Glomerular visceral epithelial cell (primary cell): ENCODE data around the gene COL17A1.
A peak's percentile ranks its signal among the peaks of the same experiment; 100 is the strongest.

ENCODE experiments used
- DNase-seq: peaks from one replicate; pipeline ENCODE4 v3.0.0-alpha.2; 2016; ENCODE audit errors: extremely low spot score

COL17A1 gene

GRCh38 chr10:104085801-104086400, at the start of gene COL17A1:
COL17A1 (minus strand) TSS chr10:104085880; CDS start chr10:104080673, 5,207 bp downstream.
- DNase-seq: no peak

GRCh38 chr10:104130041-104130440, 44.4 kb upstream of the COL17A1 start:
- DNase-seq: no peak

GRCh38 chr10:104128214-104128613, 42.5 kb upstream of the COL17A1 start:
- no peak for DNase-seq

GRCh38 chr10:104127411-104127810, 41.7 kb upstream of the COL17A1 start:
- peak; percentile 31 for DNase-seq

GRCh38 chr10:104123397-104123796, 37.7 kb upstream of the COL17A1 start:
- DNase-seq: no peak

- DNase-seq: no peak
Observed at GRCh38 chr10:104122225-104123107, 36.8 kb upstream of the COL17A1 start.

GRCh38 chr10:104121485-104122224, 36.0 kb upstream of the COL17A1 start, which contains the start of gene SFR1:
SFR1 (plus strand) TSS chr10:104122171; CDS start chr10:104122184, 13 bp downstream.
- DNase-seq: peak; percentile 99

GRCh38 chr10:104120903-104121484, 35.3 kb upstream of the COL17A1 start:
- peak; percentile 95 for DNase-seq

- DNase-seq: no peak
Observed at GRCh38 chr10:104120512-104120902, 34.8 kb upstream of the COL17A1 start.

- no peak for DNase-seq
Observed at GRCh38 chr10:104119996-104120395, 34.3 kb upstream of the COL17A1 start.

GRCh38 chr10:104117839-104118323, 32.2 kb upstream of the COL17A1 start:
- DNase-seq: peak; percentile 66

GRCh38 chr10:104113376-104113956, 27.8 kb upstream of the COL17A1 start:
- no peak for DNase-seq

GRCh38 chr10:104109908-104110662, 24.4 kb upstream of the COL17A1 start:
- DNase-seq: peak; percentile 87

- no peak for DNase-seq
Observed at GRCh38 chr10:104104926-104105325, 19.2 kb upstream of the COL17A1 start.

GRCh38 chr10:104104418-104104817, 18.7 kb upstream of the COL17A1 start:
- no peak for DNase-seq

- no peak for DNase-seq
Observed at GRCh38 chr10:104103956-104104355, 18.3 kb upstream of the COL17A1 start.

- DNase-seq: no peak
Observed at GRCh38 chr10:104101902-104102301, 16.2 kb upstream of the COL17A1 start.

- DNase-seq: no peak
Observed at GRCh38 chr10:104100795-104101194, 15.1 kb upstream of the COL17A1 start.

- no peak for DNase-seq
Observed at GRCh38 chr10:104099941-104100340, 14.3 kb upstream of the COL17A1 start.

GRCh38 chr10:104099269-104099668, 13.6 kb upstream of the COL17A1 start:
- no peak for DNase-seq
